NAMALWA (cell line): ENCODE measurements around the gene LIMS2.
A peak's percentile ranks its signal among the peaks of the same experiment; 100 is the strongest.

Source experiments
- DNase-seq: peaks from one replicate; pipeline ENCODE4 v3.0.0-alpha.2; 2015; ENCODE audit warnings: low spot score

The LIMS2 gene

DNA sequence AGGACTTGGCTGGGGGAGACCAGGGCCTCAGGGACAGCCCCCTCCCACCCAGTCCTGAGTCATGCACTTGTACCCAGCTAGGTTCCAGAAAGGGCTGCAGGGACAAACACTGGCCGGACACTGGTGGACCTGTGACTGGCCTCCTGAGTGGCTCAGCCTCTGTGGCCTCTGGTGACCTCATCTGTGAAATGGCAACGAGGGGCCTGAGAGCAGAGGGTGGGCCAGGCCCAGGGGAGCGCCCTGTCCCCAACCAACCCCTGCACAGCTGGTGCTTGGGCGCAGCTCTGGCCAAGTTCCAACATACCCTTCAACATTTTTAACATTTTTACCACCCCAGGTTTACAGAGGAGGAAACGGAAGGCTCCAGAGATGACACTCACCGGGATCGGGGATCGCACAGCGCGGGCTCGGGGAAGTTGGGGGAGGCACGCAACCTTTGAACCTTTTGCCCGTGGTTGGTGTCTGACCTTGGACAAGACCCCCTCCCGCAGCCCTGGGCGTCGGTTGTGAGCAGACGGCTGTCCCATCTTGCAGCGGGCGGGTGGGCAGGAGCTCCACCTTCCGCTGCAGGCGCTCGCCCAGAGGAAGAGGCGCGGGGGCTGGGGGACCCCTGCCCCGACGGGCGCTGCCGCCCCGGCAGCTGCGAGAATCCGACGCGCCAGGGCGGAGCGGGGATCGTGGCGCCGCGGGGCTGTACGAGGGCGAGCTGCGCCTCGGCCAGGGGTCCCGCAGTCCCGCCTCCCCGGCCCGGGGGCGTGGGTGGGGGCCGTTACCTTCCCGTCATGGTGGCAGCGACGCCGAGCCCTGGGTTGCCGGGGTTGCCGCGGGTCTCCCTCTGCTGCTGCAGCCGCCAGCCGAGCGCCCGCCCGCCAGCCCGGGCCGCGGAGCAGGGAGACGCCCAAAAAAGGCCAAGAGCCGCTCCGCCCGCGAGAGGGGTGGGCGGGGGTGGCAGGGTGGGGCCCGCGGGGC, 805 bp downstream of the LIMS2 start:
- no peak for DNase-seq

DNA sequence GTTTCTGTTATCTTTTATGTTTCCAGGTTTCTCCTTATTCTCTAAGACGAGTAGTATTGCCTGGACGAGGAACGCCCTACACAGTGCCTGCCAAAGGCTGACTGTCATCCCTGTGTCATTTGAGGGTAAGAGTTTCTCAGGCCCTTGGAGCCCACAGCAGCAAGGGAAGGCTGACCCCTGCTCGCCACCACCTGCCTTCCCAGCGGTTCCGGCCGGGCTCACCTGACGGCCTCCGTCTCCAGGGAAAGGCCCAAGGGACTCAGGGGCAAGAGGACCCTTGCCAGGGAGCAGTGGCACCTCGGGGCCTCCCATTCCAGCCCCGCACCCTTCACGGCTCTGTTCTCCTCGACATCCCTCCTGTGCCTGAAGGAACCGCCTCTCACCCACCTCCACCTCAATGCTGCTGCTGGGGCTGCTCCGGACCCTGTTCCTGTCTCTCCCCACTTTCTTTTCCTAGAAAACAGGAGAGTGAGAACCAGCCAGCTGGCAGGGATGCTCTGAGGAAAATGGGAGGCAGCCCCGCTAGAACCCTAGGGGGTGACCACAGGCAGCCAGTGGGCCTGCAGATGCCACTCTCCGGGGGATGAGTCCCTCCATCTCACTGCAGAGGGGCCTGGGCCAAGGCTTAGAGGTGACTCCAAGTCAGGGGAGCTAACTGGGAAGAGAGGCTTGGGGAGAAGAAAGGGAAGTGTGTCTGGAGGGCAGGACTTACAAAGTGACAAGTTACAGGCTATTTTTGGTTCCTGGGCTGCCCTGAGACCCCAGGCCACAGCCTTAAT, 1.9 kb downstream of the LIMS2 start:
- no peak for DNase-seq

DNA sequence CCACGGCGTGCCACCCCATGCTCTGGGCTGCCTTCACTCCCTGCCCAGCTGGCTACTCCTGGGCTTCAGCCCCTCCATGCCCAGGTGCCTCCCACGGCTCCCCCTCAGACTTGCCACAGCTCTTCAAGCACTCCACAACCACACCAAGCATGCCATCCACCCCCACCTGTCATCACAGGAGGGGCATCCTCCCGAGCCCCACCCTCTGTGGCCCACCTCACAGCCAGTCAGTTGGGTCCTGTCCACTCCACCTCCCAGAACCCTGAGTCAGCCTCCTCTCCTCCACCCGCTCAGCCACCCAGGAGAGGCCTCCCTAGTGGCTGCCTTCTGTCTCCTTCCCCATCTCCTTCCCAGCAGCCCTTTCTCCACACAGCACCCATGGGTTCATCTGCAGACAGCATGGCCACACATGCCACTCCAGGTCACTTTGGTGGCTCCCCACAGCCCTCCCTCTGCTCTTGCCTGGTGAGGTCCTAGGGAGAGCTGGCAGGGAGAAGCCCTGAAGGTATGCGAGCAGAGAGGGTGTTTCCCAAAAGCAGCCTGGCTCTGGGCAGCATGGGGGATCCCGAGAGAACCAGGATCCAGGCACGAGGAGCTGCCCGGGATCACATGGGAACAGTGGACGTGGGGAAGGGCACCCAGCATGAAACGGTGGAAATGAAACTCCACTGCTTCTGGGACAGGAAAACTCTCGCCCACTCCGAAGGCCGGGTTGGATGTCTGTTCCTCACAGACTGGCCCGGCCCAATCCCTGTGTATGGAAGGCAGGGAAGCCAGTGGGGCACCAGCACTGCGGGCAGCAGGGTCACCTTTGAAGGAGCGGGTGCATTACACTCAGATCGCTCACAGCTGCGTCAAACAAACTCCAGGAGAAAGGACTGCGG, 2.7 kb downstream of the LIMS2 start:
- no peak for DNase-seq

DNA sequence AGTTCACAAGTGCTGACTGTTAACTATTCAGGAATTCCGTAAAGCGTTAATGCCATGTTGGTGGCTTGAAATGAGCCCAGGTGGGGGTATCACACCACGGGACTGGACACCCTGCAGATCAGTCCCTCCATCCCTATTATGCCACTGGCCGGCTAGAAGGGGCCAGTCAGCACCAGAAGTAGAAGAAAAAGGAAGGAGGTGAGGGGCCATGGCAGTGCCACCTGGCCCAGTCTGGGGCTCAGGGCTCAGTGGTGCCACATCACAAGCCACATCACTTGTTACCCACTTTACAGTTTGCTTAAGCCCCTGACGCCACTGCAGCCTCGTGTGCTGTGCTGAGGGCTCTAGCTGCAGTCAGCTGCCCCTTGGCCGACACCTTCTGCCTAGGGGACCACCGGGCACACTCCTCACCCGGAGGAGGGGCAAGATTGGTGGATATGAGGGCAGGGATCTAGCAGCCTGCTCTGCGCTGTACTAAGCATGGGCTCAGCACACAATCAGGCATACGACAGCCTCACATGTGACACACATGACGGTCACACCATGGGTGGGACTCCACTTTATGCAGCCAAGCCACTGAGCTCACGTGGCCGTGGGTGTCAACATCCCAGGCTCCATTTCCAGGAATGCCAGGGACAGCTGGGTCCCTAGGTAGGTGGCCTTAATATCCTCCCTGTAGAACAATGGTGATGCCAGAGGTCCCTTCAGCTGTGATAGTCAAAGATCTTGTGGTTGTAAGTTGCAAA, 3.6 kb downstream of the LIMS2 start:
- no peak for DNase-seq

DNA sequence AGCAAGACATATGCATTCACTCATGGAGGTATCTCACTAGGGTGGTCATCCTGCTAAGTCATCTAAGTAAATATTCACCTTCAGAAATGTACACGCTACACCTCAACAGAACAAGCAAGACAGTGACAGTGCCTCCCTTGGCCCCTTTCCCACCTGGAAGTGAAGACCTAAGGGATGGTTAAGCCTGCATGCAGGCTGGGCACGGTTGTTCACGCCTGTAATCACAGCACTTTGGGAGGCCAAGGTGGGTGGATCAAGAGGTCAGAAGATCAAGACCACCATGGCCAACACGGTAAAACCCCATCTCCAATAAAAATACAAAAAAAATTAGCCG, 4.4 kb downstream of the LIMS2 start:
- no peak for DNase-seq

DNA sequence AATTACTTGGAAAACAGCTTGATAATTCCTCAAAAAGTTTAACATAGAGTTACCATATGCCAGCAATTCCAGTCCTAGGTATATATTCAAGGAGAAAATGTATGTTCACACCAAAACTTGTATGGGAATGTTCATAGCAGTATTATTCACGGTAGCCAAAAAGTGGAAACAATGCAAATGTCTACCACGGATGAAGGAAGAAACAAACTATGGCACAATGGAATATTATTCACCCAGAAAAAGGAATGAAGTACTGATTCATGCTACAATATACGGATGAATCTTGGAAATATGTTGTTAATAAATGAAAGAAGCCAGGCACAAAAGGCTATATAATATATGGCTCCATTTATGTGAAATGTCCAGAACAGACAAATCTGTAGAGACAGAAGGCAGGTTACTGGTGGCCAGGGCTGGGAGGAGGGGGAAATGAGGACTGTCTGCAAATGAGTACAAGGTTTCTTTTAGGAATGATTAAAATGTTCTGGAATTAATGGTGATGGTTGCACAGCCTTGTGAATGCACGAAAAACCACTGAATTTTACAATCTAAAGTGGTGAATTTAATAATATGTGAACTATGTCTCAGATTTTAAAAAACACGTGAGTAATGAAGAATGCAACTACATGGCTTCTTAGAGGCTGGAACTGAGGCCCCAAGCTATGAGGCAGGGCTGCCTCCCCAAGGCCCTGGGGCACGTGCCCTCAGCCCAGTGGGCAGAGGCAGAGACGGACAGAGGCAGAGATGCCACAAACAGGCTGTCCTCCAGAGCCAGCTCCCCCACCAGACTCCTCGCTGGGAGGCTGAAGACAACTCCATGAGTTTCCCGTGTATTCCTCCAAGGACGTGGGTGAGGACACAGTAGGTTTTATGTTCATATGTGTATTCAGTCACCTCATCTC, 5.0 kb downstream of the LIMS2 start:
- DNase-seq: no peak

DNA sequence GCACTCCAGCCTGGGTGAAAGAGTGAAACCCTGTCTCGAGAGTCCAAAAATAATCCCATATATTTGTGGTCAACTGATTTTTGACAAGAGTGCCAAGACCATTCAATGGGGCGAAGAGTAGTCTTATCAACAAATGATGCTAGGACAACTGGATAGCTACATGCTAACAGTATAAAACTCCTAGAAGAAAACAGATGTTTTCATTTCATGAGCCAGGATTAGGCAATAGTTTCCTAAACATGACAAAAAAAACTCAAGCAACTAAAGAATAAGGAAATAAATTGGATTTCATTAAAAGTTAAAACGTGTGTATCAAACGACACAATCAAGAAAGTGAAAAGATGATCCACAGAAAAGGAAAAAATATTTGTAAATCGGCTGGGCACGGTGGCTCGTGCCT, 6.3 kb downstream of the LIMS2 start:
- DNase-seq: no peak

DNA sequence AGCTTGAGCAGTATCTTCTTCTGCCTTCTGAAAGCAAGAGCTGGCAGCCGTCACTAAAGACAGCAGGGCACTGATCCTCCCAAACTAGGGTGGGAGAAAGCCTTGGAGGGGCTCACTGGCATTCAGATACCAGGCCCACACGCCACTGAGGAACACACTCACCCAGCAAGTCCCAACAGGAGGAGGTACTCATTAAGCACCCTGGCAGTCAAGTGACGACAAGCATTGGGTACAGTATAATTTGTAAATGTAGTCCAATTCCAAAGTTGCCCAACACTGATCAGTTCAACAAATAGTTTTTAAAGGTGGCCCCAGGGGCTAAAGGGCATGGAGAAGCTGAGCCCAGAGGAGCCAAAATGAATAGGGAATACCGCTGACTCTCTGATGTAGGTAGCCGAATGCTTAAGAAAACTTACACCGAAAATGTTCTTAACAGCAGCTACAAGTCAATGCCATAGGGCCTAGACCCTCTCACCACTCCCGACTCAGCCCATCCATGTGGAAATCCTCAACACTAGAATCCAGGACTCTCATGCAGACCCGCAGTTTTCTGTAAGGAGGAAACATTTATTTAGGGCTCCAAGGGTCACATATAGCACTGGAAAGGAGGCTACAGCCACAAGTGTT, 9.9 kb downstream of the LIMS2 start:
- no peak for DNase-seq

DNA sequence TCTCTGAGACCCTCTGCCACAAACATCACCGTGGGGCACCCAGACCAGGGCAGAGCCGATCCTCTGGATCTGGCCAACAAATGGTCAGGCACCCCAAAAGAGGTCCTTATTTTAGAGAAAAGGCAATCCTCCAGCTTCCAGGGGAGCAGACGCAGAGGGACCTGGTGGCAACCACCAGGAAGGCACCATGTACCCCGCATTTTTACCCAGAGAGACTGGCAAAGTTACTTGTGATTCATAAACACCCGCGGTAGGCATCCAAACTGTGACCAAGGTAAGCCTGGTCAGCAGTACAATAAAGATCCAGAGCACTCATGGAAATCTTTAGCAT, 10.5 kb downstream of the LIMS2 start:
- no peak for DNase-seq

DNA sequence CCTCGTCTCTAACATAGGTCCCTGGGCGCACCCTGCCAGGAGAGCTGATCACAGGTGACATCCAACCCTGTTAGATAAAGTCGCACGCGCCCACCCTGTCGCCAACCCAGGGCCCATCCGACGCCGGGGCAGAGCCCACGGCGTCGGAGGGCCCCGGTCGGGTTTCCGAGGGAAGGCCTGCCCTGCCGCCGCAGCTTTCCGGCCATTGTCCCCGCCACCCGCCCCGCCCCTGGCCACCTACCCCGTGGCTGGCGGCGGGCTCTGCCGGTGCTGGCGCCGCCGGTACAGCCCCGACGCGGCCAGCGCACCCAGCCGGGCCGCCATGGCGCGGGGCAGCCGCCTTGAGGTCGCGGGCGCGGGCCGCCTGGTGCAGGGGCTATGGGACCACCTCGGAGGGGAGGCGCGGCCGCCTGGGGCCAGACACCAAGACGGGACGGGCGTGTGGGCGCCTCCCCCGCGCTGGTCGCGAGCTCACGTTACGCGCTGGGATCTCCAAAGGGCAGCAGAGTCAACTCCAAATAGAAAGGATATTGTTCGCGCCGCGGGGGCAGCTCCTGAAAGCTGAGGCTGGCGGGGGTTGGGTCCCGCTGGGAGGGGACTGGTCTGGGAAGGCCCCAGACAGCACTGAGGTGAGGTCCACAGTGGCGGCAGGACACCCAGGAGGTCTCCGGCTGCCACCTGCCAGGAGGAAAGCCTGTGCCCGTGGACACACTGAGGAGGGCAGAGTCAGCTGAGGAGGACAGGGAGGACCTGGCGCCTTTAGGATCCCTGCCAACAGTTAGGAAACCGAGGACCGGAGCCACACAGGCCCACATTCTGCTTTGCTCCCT, 11.1 kb downstream of the LIMS2 start:
- DNase-seq: no peak

DNA sequence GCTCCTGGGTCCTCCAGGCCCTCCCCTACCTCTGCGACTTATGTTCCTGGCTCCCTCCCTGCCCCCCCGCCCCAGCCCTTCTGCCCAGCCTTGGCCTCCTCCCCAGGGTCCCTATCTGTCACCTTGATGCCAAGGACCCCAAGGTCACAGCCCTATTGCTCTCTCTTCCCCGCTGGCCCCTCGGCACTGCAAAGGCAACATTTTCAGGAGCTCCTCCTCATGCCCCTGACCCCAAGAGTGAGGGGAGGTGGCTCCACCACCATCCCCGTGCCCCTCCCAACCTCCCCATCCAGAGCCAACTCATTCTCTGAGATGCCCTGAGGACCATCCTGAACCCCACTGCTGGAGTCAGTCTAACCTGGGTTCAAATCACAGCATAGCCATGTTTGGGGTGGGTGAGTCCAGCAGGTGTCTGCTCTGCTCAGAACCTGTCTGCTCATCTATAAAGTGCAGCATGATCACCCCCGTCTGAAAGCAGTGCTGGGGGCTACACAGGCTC, 11.7 kb downstream of the LIMS2 start:
- no peak for DNase-seq

DNA sequence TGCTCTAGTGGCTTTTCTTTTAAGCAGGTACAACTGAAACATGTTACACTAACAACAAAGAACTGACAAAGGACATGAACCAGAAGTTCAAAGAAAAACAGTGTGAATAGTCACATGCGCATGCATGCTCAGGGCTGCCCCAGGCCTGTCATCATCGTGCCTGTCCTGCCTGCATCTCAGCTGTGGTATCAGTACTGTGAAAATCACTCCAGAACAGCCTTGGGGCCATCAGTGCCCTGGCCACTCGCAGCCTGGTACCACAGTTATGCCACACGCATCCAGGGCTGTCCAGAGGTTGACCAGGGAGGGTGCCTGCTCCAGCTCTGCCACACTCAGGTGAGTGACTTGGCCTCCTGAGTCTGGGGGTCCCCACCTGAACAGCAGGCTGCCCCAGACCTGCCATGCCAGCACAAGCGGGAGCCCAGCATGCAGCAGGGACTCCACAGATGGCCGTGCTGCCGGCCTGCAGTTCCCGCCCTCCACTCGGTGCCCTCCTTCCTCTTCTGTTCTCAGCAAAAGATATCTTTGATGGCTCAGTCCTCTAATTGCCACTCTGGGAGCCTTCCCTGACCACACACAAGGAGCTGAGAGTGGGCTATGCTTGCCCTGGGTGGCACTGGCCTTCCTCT, 12.3 kb downstream of the LIMS2 start:
- no peak for DNase-seq

DNA sequence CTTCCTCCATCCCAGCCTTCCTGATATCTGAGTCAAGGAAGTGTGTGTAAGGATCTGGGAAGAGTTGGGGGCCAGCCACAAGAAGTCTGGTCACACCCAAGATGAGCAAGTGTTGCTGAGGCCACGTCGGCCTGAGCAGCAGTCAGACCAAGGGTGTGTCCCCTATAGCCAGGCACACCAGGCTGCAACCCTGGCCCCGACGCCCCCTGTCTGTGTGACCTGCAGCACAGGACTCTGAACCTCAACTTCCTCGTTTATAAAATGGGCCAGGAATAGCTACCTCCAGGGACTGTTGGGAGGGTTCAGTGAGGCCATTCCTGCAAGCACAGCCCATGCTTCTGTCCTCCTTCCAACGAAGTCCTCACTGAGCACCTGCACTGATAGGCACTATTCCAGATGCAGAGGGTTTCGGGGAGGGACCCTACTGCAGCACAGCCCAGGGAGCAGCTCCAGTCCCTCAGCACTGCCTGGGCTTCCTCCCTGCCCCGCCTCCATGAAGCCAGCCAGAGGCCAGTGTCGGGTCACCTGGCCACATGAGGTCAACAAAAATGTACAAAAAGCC, 13.3 kb downstream of the LIMS2 start:
- no peak for DNase-seq

DNA sequence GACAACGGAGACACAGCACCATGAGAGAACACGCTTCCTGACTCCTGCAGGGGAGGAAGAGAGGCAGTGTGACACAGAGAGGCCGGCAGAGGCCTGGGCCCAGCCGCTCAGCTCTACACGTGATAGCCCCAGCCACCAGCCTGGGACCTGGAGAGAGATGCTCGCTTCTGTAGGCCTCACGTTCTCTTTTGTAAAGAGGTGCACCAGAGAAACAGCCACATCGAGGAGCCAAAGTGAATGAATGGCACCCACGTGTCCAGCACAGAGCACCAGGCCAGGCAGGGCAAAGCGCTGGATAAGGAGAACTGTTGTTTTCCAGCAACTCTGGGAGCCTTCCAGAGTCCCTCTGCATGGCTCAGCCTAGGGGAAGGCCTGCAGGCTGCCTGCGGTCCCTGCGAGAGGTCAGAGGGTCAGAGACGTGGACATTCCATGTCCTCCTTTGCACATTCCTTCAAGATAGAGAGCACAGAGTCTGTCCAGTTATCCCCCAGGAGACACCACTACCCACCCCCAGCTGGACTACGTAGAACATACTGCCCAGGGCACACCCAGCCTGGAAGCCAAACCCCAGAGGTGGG, 14.2 kb downstream of the LIMS2 start:
- DNase-seq: no peak

DNA sequence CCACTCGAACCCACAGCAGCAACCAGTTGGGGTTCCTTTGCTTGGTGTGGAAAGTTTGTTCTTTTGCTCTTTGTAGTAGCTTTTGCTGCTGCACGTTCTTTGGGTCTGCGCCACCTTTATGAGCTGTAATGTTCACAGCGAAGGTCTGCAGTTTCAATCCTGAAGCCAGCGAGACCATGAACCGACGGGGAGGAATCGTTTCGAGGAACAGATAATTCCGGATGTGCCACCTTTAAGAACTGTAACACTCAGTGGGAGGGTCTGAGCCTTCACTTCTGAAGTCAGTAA, 15.1 kb downstream of the LIMS2 start:
- DNase-seq: no peak

DNA sequence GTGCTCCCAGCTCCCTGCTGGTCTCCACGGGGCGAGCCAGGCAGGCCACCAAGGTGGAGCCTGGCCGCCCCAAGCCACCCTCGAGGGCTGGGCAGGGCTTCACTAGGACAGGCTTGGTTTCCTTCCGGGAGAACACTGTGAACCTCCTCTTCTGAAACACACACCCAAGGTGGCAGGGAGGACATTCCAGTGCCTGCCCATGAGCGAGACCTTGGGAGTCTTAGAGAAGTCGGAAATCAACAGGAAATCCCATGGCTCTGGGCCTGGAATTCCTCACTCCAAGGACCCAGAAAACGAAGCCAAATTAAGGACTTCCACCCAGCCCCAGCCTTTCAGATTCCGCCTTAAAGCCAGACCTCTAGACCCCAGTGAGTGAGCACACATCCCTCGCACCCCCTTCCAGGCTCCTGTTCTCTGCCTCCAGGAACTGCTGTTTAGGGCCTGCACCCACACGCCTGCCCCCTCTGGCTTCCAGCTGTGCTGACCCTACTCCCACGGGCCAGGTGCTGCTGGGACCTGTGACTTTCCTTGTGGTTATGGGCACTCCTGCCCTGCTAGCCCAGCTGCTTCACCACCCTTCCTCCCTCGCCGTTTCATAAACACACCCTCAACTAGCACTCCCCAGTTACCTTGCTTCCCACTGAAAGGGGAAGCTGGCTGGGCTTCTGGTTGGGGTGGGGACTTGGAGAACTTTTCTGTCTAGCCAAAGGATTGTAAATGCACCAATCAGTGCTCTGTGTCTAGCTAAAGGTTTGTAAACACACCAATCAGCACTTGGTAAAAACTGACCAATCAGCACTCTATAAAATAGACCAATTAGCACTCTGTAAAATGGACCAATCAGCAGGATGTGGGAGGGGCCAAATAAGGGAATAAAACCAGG, 15.7 kb downstream of the LIMS2 start:
- peak; percentile 48 for DNase-seq
